HEK293 (cell line): ENCODE measurements around the gene CACNB3.

ENCODE experiments used
- CTCF ChIP-seq: fragments of 450-650 bp; formaldehyde crosslinking; IDR thresholded peaks from 2 replicates; pipeline ENCODE4 v1.5.1; 2016; ENCODE audit warnings: missing biosample characterization, missing genetic modification characterization
- REST ChIP-seq: fragments of 450-650 bp; formaldehyde crosslinking; IDR thresholded peaks from 2 replicates; pipeline ENCODE4 v1.5.1; 2016; ENCODE audit warnings: missing biosample characterization, missing genetic modification characterization
- ZNF138 ChIP-seq: fragments of 450-650 bp; formaldehyde crosslinking; IDR thresholded peaks from 2 replicates; pipeline ENCODE4 v1.5.1; 2016; ENCODE audit warnings: missing biosample characterization, missing genetic modification characterization, borderline replicate concordance
- ZNF274 ChIP-seq, 2 experiments: fragments of 200-500 bp in 1 of 2; fragments of 450-650 bp in 1 of 2; sonication (Bioruptor generic) in 1 of 2; formaldehyde crosslinking in 1 of 2; IDR thresholded peaks; 2 replicates each; pipeline versions ENCODE4 v1.5.1 to v1.6.1; 2014 to 2016; ENCODE audit warnings: borderline replicate concordance in 1 of 2, inconsistent platforms in 1 of 2, low read length in 1 of 2, missing biosample characterization in 1 of 2, missing genetic modification characterization in 1 of 2
- ZNF596 ChIP-seq: fragments of 450-650 bp; IDR thresholded peaks from 2 replicates; pipeline ENCODE4 v1.5.0; 2018; ENCODE audit warnings: missing biosample characterization, mild to moderate bottlenecking, missing genetic modification characterization, moderate library complexity

GRCh38 chr12:48868451-48868850, 50.2 kb downstream of the CACNB3 start:
- TF ChIP-seq CTCF (tag by site-specific recombination) (no peak), ZNF596 (tag by site-specific recombination) (no peak), ZNF138 (tag by site-specific recombination) (no peak), REST (tag by site-specific recombination) (no peak), ZNF274 (IDR thresholded peaks at IDR 0.05; ENCODE audit: low read length) (no peak), ZNF274 (tag by site-specific recombination; IDR thresholded peaks at IDR 0.05; ENCODE audit: borderline replicate concordance) (no peak)
